Upper lobe of right lung (tissue), 1 donor: ENCODE data around the gene DNM1. TPM values are rescaled to one million over a fixed set of nuclear protein-coding genes. Genes with fewer than 3 reads are reported as not detected.
"Not testable (repeated sequence)": the region's sequence is repeated elsewhere in the genome, so short reads cannot be mapped to it uniquely, and the experiment has no call there.

Experiments used
- ATAC-seq: fragments of 200-7000 bp; cut with Tn5 transposase; one replicate; pipeline ENCODE4 v1.9.1; 2020; ENCODE audit warnings: mild to moderate bottlenecking, moderate library complexity
- DNase-seq: peaks from one replicate; pipeline ENCODE4 v3.0.0-alpha.2; 2020
- H3K27ac ChIP-seq: fragments of 200-600 bp; one replicate; pipeline ENCODE4 v1.8.0; 2022
- H3K27me3 ChIP-seq: fragments of 200-600 bp; one replicate; pipeline ENCODE4 v1.8.0; 2022; ENCODE audit warnings: mild to moderate bottlenecking
- H3K36me3 ChIP-seq: fragments of 200-600 bp; one replicate; pipeline ENCODE4 v1.8.0; 2022
- H3K4me1 ChIP-seq: fragments of 200-600 bp; one replicate; pipeline ENCODE4 v1.8.0; 2022
- H3K4me3 ChIP-seq: fragments of 200-600 bp; one replicate; pipeline ENCODE4 v1.8.0; 2022; ENCODE audit warnings: mild to moderate bottlenecking
- H3K9me3 ChIP-seq: fragments of 200-600 bp; one replicate; pipeline ENCODE4 v1.8.0; 2022
- CTCF ChIP-seq: fragments of 200-600 bp; IDR thresholded peaks from one replicate; pipeline ENCODE4 v1.8.0; 2022; ENCODE audit warnings: antibody characterized with exemption
- intact Hi-C: fragments of 100-400 bp; cut with DNase I; formaldehyde crosslinking; loops from one replicate; pipeline ENCODE4 v1.11.0; 2022
- total RNA-seq: library from RNA; stranded (reverse); fragmentation: NEBNext Ultra II Directional; extraction: Animal tissue kit (Norgen Biotek cat#: 25700); gene quantifications from one replicate; pipeline ENCODE4 v1.2.1, GENCODE V29; 2021
- donor health status: DM: no; HTN: yes; CAD: no; lungs with severe emphysema.

Gene DNM1
- total RNA-seq, 1 donor from 2014 or later, result 5.2 TPM

GRCh38 chr9:128224877-128225276 is 21.7 kb downstream of the DNM1 start:
- intact Hi-C loops, result no loop called here
- ATAC-seq, result no peak

GRCh38 chr9:128225770-128226411 is 22.7 kb downstream of the DNM1 start:
- Histone ChIP-seq H3K27me3 (no peaks in the 10 kb centered on the region), H3K4me3 (no peak overlapping the region), H3K27ac (no peak overlapping the region), H3K4me1 (no peaks in the 10 kb centered on the region), H3K36me3 (no peaks in the 10 kb centered on the region), H3K9me3 (no peaks in the 10 kb centered on the region)
- no peak for TF ChIP-seq CTCF
- ATAC-seq, result peak; percentile 13
- intact Hi-C loops, result no loop called here
- no peak for DNase-seq

More at GRCh38 chr9:128224877-128225276, 21.7 kb downstream of the DNM1 start:
- Histone ChIP-seq H3K27me3 (no peaks in the 10 kb centered on the region), H3K4me3 (no peak overlapping the region), H3K27ac (no peak overlapping the region), H3K9me3 (no peaks in the 10 kb centered on the region), H3K4me1 (no peaks in the 10 kb centered on the region), H3K36me3 (no peaks in the 10 kb centered on the region)
- DNase-seq, result no peak
- no peak for TF ChIP-seq CTCF

GRCh38 chr9:128226412-128226801 is 23.2 kb downstream of the DNM1 start:
- intact Hi-C loops, result no loop called here
- Histone ChIP-seq H3K4me1 (no peaks in the 10 kb centered on the region), H3K36me3 (no peaks in the 10 kb centered on the region), H3K27ac (no peak overlapping the region), H3K4me3 (no peak overlapping the region), H3K9me3 (no peaks in the 10 kb centered on the region), H3K27me3 (no peaks in the 10 kb centered on the region)
- DNase-seq, result no peak
- peak; percentile 5 for ATAC-seq
- no peak for TF ChIP-seq CTCF

GRCh38 chr9:128230897-128231296 is 27.7 kb downstream of the DNM1 start:
- H3K4me3 ChIP-seq, H3K4me1 ChIP-seq, H3K27me3 ChIP-seq, H3K27ac ChIP-seq, DNase-seq, ATAC-seq, H3K9me3 ChIP-seq, H3K36me3 ChIP-seq, intact Hi-C loops: not testable (repeated sequence)

GRCh38 chr9:128231638-128232527 is 28.7 kb downstream of the DNM1 start:
- Histone ChIP-seq H3K27ac (no peak overlapping the region), H3K4me1 (no peaks in the 10 kb centered on the region), H3K4me3 (no peak overlapping the region), H3K27me3 (no peaks in the 10 kb centered on the region), H3K36me3 (no peaks in the 10 kb centered on the region), H3K9me3 (no peaks in the 10 kb centered on the region)
- DNase-seq (peak; percentile 39), ATAC-seq (peak; percentile 17)
- no peak for TF ChIP-seq CTCF
- intact Hi-C loops, result no loop called here
